ENCODE data around the gene TCFL5. TPM values are rescaled to one million over a fixed set of nuclear protein-coding genes. Genes with fewer than 3 reads are reported as not detected.

Gene TCFL5
- total and polyA plus RNA-seq, 2 donors (not counting 3 experiments of a cell fraction or from before 2014, with no cell fraction given): 4.4 to 11.1 TPM

DNA sequence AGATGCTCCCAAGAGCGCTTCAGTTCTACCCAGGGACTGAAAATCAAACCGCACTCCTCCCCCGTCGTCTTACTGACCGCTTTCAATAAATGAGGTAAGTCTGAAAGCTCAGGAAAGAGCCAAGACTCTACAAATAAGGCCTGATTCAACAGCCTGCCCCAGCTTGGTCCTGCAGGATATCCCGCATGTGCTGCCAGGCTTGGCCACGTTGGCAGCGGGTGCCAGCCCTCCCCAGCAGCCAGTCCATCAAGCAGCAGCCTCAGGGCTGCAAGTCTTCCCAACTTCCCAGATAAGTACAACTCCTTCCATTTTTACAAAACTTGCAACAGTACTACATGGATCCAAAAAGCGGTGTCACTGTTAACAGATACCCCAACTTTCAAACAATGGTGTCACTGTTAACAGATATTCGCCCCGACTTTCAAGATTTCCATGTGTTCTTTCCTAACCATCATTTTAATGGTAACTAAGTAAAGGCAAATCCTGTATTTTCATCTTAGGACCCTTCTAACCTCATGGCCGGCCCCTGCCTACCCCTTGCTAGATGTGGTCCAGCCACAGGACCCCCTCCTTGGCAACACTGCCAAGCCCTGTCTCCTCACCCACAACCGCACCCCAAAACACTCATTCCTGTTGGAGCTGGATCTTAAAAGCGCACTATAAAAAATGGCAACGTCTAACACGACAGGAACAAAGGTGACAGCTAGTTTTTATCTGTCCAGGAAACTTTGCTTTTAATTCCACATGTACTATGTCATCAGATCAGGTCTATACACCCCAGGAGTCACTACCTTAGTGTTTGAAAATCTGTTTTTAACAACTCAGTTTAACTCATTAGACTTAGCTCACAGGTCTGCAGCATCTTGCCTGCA, 36.7 kb upstream of the TCFL5 start:
- no peak overlapping the region for H2AFZ ChIP-seq (ENCODE audit: low read depth, low read length)
- no peak overlapping the region for H3K4me3 ChIP-seq (replicated peaks in 1 of 3; ENCODE audit: insufficient read depth in 1 of 3, low read depth in 1 of 3, low read length in 3 of 3)
- H3K4me2 ChIP-seq (ENCODE audit: insufficient read depth, low read length): no peak overlapping the region
- no TSS peak for BruUV-seq (replicated peaks)
- no peaks in the 10 kb centered on the region for H4K20me1 ChIP-seq (replicated peaks; ENCODE audit: control insufficient read depth, extremely low read depth, insufficient read depth, low read length)
- H3K27ac ChIP-seq (ENCODE audit: insufficient read depth, low read depth, low read length): no peak overlapping the region
- no peaks in the 10 kb centered on the region for H3K27me3 ChIP-seq (ENCODE audit: control insufficient read depth in 2 of 2, insufficient read depth in 2 of 2, low read length in 2 of 2)
- no peak for DNase-seq (ENCODE audit: low read depth, low spot score)
- H3K9me3 ChIP-seq (replicated peaks; ENCODE audit: control insufficient read depth, insufficient read depth, low read length): no peaks in the 10 kb centered on the region
- dilution Hi-C loops (cut with MboI; ENCODE audit: extremely low pct_ligation_motif_present, low sequenced_read_pairs): no loop called here
- POLR2A ChIA-PET: no interaction called here
- no peak for TF ChIP-seq POLR2A (IDR thresholded peaks at IDR 0.05; ENCODE audit: low read depth, low read length)
- no peak for TF ChIP-seq GATA2 (IDR thresholded peaks at IDR 0.05; ENCODE audit: insufficient read depth, insufficient read length, low read depth, low read length)
- H3K9ac ChIP-seq (replicated peaks; ENCODE audit: extremely low read depth, insufficient read depth, low read length): no peak overlapping the region
- H3K79me2 ChIP-seq (ENCODE audit: control insufficient read depth, insufficient read depth, low read length): no peaks in the 10 kb centered on the region
- intact Hi-C loops (cut with micrococcal nuclease): no loop called here
- no peaks in the 10 kb centered on the region for H3K4me1 ChIP-seq (ENCODE audit: control insufficient read depth, extremely low read depth, insufficient read depth, low read length)
- H3K9me1 ChIP-seq (replicated peaks; ENCODE audit: control insufficient read depth, extremely low read depth, insufficient read depth, low read length): no peaks in the 10 kb centered on the region
- FAIRE-seq: no peak
- CTCF ChIA-PET: interaction anchor here (0.9 to 1.7 kb wide), 5 partner anchors 9 to 111 kb away, joined by 3 to 7 read pairs (median 4); no protein-coding TSS in a partner anchor
- peaks cover 18 to 22% of the 10 kb centered on the region in 2 experiments for H3K36me3 ChIP-seq (ENCODE audit: control insufficient read depth in 2 of 2, extremely low read depth in 1 of 2, insufficient read depth in 2 of 2, low read length in 2 of 2)

DNA sequence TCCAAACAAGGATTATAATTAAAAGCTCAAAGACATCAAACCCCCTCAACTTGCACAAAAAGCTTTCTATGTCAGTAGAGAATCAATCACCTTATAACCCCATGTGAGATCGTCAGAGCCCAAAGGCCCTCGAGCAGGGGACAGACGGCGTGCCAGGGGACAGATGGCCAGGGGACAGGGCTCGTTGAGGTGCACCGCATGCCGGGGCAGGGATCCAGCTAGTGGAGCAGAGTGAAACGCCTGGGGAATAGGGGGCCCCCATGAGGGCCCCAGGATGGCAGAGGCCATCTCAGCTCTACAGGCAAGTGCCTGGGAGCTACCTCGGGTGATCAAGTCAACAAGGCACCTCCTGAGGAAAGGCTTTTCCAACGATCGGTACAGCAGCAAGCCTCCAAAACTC, 36.0 kb upstream of the TCFL5 start:
- Histone ChIP-seq H4K20me1 (replicated peaks; ENCODE audit: control insufficient read depth, extremely low read depth, insufficient read depth, low read length) (no peaks in the 10 kb centered on the region), H3K27ac (ENCODE audit: insufficient read depth, low read depth, low read length) (no peak overlapping the region), H3K9me3 (replicated peaks; ENCODE audit: control insufficient read depth, insufficient read depth, low read length) (no peaks in the 10 kb centered on the region), H3K36me3 (ENCODE audit: control insufficient read depth in 2 of 2, extremely low read depth in 1 of 2, insufficient read depth in 2 of 2, low read length in 2 of 2) (peaks cover 18 to 23% of the 10 kb centered on the region in 2 experiments), H2AFZ (ENCODE audit: low read depth, low read length) (no peak overlapping the region), H3K4me1 (ENCODE audit: control insufficient read depth, extremely low read depth, insufficient read depth, low read length) (no peaks in the 10 kb centered on the region), H3K9me1 (replicated peaks; ENCODE audit: control insufficient read depth, extremely low read depth, insufficient read depth, low read length) (no peaks in the 10 kb centered on the region), H3K9ac (replicated peaks; ENCODE audit: extremely low read depth, insufficient read depth, low read length) (no peak overlapping the region), H3K4me3 (replicated peaks in 1 of 3; ENCODE audit: insufficient read depth in 1 of 3, low read depth in 1 of 3, low read length in 3 of 3) (no peak overlapping the region), H3K4me2 (ENCODE audit: insufficient read depth, low read length) (no peak overlapping the region), H3K79me2 (ENCODE audit: control insufficient read depth, insufficient read depth, low read length) (no peaks in the 10 kb centered on the region), H3K27me3 (ENCODE audit: control insufficient read depth in 2 of 2, insufficient read depth in 2 of 2, low read length in 2 of 2) (no peaks in the 10 kb centered on the region)
- dilution Hi-C loops (cut with MboI; ENCODE audit: extremely low pct_ligation_motif_present, low sequenced_read_pairs) (no loop called here), intact Hi-C loops (cut with micrococcal nuclease) (no loop called here)
- BruUV-seq (replicated peaks): no TSS peak
- TF ChIP-seq POLR2A (IDR thresholded peaks at IDR 0.05; ENCODE audit: low read depth, low read length) (peak; percentile 16), GATA2 (IDR thresholded peaks at IDR 0.05; ENCODE audit: insufficient read depth, insufficient read length, low read depth, low read length) (no peak), FOS (IDR thresholded peaks at IDR 0.05; ENCODE audit: borderline replicate concordance, insufficient read depth, low read length) (no peak), MYC (IDR thresholded peaks at IDR 0.05; ENCODE audit: low read depth, low read length) (no peak)
- ChIA-PET CTCF (interaction anchor here (0.9 to 1.7 kb wide), 5 partner anchors 9 to 75 kb away, joined by 3 to 7 read pairs (median 4); no protein-coding TSS in a partner anchor), POLR2A (no interaction called here)
- no peak for FAIRE-seq
- DNase-seq (ENCODE audit: low read depth, low spot score): no peak

All from endothelial cell of umbilical vein (primary cell).